H1 (cell line): ENCODE results near the gene TEK. TPM values are rescaled to one million over a fixed set of nuclear protein-coding genes. Genes with fewer than 3 reads are reported as not detected.

Source experiments
- CTCF ChIA-PET: fragments of 300-600 bp; sonication (Branson Sonifier 250); formaldehyde crosslinking; loops from one replicate; lab custom pipeline; 2021; ENCODE audit not compliant: partially characterized antibody; lab: Charles Lee
- POLR2A ChIA-PET: fragments of 300-600 bp; sonication (Branson Sonifier 250); formaldehyde crosslinking; loops from one replicate; lab custom pipeline; 2021; ENCODE audit warnings: inconsistent platforms; ENCODE audit not compliant: partially characterized antibody; lab: Charles Lee
- DNase-seq, 2 experiments: peaks; one replicate each; pipeline versions ENCODE4 v3.0.0 to v3.0.0-alpha.2; 2010 to 2022; ENCODE audit warnings: low spot score in 2 of 2, low read depth in 1 of 2, mixed read lengths in 1 of 2
- FAIRE-seq: peaks from 2 replicates; lab custom pipeline; 2011; peaks lifted over from hg19 to GRCh38; lab: Jason Lieb, UNC
- H2AFZ ChIP-seq: 2 replicates; pipeline ENCODE4 v1.8.1; 2012; ENCODE audit warnings: low read length, inconsistent platforms
- H2AK5ac ChIP-seq: 2 replicates; pipeline ENCODE4 v1.6.1; 2013; ENCODE audit warnings: low read depth, low read length
- H2BK120ac ChIP-seq: replicated peaks from 2 replicates; pipeline ENCODE3; 2013; ENCODE audit warnings: low read depth, low read length, inconsistent platforms
- H2BK12ac ChIP-seq: 2 replicates; pipeline ENCODE4 v1.6.1; 2013; ENCODE audit warnings: low read depth, low read length
- H2BK15ac ChIP-seq: 2 replicates; pipeline ENCODE4 v1.6.1; 2013; ENCODE audit warnings: low read length
- H2BK20ac ChIP-seq: 2 replicates; pipeline ENCODE4 v1.6.1; 2013; ENCODE audit warnings: low read length
- H2BK5ac ChIP-seq: 2 replicates; pipeline ENCODE4 v1.6.1; 2013; ENCODE audit warnings: low read depth, low read length
- H3K14ac ChIP-seq: 2 replicates; pipeline ENCODE4 v1.6.1; 2013; ENCODE audit warnings: inconsistent platforms; ENCODE audit not compliant: insufficient read length
- H3K18ac ChIP-seq: 2 replicates; pipeline ENCODE4 v1.6.1; 2013; ENCODE audit warnings: low read length; ENCODE audit errors: extremely low read depth
- H3K23ac ChIP-seq: 2 replicates; pipeline ENCODE4 v1.6.1; 2013; ENCODE audit warnings: inconsistent platforms; ENCODE audit not compliant: insufficient read length
- H3K23me2 ChIP-seq: 2 replicates; pipeline ENCODE4 v1.6.1; 2013; ENCODE audit warnings: low read depth, low read length
- H3K27ac ChIP-seq: 2 replicates; pipeline ENCODE4 v1.6.1; 2011; ENCODE audit warnings: low read depth, low read length, inconsistent platforms
- H3K27me3 ChIP-seq, 4 experiments: replicated peaks in 1 of 4; 1 replicate in 1 of 4; 2 replicates in 3 of 4; pipeline versions ENCODE4 v1.6.1 to v1.8.1; 2011 to 2013; ENCODE audit warnings: low read length in 3 of 4, mild to moderate bottlenecking in 3 of 4, inconsistent platforms in 2 of 4, mixed read lengths in 2 of 4, moderate library complexity in 1 of 4; ENCODE audit not compliant: control insufficient read depth in 3 of 4, insufficient read depth in 3 of 4; ENCODE audit errors: extremely low read depth in 1 of 4
- H3K36me3 ChIP-seq, 4 experiments: 2 replicates each; pipeline versions ENCODE4 v1.6.1 to v1.8.1; 2011 to 2013; ENCODE audit warnings: mild to moderate bottlenecking in 4 of 4, low read length in 3 of 4, moderate library complexity in 2 of 4, control low read depth in 1 of 4, inconsistent platforms in 1 of 4; ENCODE audit not compliant: insufficient read depth in 4 of 4, control insufficient read depth in 2 of 4
- H3K4ac ChIP-seq: replicated peaks from 2 replicates; pipeline ENCODE3; 2013; ENCODE audit warnings: low read length, low read depth, mixed read lengths, inconsistent platforms; ENCODE audit not compliant: insufficient read length
- H3K4me1 ChIP-seq, 4 experiments: replicated peaks in 1 of 4; 1 replicate in 1 of 4; 2 replicates in 3 of 4; pipeline versions ENCODE4 v1.6.1 to v1.8.1; 2011 to 2013; ENCODE audit warnings: low read length in 3 of 4, inconsistent platforms in 2 of 4, mixed read lengths in 1 of 4; ENCODE audit not compliant: insufficient read depth in 4 of 4, control insufficient read depth in 3 of 4
- H3K4me2 ChIP-seq, 2 experiments: 2 replicates each; pipeline versions ENCODE4 v1.6.1 to v1.8.1; 2011 to 2013; ENCODE audit warnings: low read depth in 2 of 2, low read length in 2 of 2, control low read depth in 1 of 2, inconsistent platforms in 1 of 2, mild to moderate bottlenecking in 1 of 2; ENCODE audit not compliant: insufficient read depth in 1 of 2
- H3K4me3 ChIP-seq, 4 experiments: fragments of 200-600, 300-600 bp in 1 of 4; sonication (generic), shearing (Covaris generic), sonication (Bioruptor Twin) in 1 of 4; 2 replicates each; pipeline versions ENCODE4 v1.5.1 to v1.8.1; 2011 to 2016; ENCODE audit warnings: low read length in 4 of 4, low read depth in 3 of 4, control low read depth in 2 of 4, inconsistent platforms in 2 of 4, mild to moderate bottlenecking in 2 of 4, mixed read lengths in 1 of 4, moderate library complexity in 1 of 4; ENCODE audit not compliant: insufficient read depth in 2 of 4; ENCODE audit errors: extremely low read depth in 1 of 4
- H3K56ac ChIP-seq: replicated peaks from 2 replicates; pipeline ENCODE3; 2013; ENCODE audit warnings: low read depth, mild to moderate bottlenecking, mixed read lengths, low read length, inconsistent platforms; ENCODE audit not compliant: insufficient read length
- H3K79me1 ChIP-seq: 2 replicates; pipeline ENCODE4 v1.6.1; 2013; ENCODE audit warnings: low read depth, low read length, control low read depth
- H3K79me2 ChIP-seq, 2 experiments: 2 replicates each; pipeline versions ENCODE4 v1.6.1 to v1.8.1; 2012 to 2013; ENCODE audit warnings: low read length in 2 of 2, mild to moderate bottlenecking in 2 of 2, inconsistent platforms in 1 of 2; ENCODE audit not compliant: insufficient read depth in 2 of 2, control insufficient read depth in 1 of 2
- H3K9ac ChIP-seq, 4 experiments: replicated peaks in 1 of 4; 1 replicate in 1 of 4; 2 replicates in 3 of 4; pipeline versions ENCODE4 v1.6.1 to v1.8.1; 2011 to 2013; ENCODE audit warnings: low read depth in 3 of 4, low read length in 3 of 4, control low read depth in 2 of 4, mild to moderate bottlenecking in 2 of 4, moderate library complexity in 2 of 4, inconsistent platforms in 1 of 4; ENCODE audit errors: extremely low read depth in 1 of 4
- H3K9me3 ChIP-seq, 2 experiments: 2 replicates each; pipeline versions ENCODE4 v1.6.1 to v1.8.1; 2012 to 2013; ENCODE audit warnings: mild to moderate bottlenecking in 2 of 2, moderate library complexity in 2 of 2, control low read depth in 1 of 2, inconsistent platforms in 1 of 2, low read depth in 1 of 2, low read length in 1 of 2, mixed read lengths in 1 of 2; ENCODE audit not compliant: insufficient read depth in 2 of 2
- H4K20me1 ChIP-seq, 2 experiments: replicated peaks in 1 of 2; 2 replicates each; pipeline versions ENCODE3 to v1.8.1; 2011 to 2013; ENCODE audit warnings: inconsistent platforms in 2 of 2, low read length in 2 of 2, mild to moderate bottlenecking in 1 of 2; ENCODE audit not compliant: insufficient read depth in 2 of 2, control insufficient read depth in 1 of 2
- H4K5ac ChIP-seq: 2 replicates; pipeline ENCODE4 v1.6.1; 2013; ENCODE audit warnings: low read length, low read depth, mixed read lengths, inconsistent platforms; ENCODE audit not compliant: insufficient read length
- H4K8ac ChIP-seq: 2 replicates; pipeline ENCODE4 v1.8.0; 2013; ENCODE audit warnings: mild to moderate bottlenecking, moderate library complexity, low read length, inconsistent platforms; ENCODE audit not compliant: insufficient read depth; ENCODE audit errors: extremely low read depth
- H4K91ac ChIP-seq: replicated peaks from 2 replicates; pipeline ENCODE3; 2013; ENCODE audit warnings: low read length, mixed read lengths, inconsistent platforms; ENCODE audit not compliant: insufficient read length
- CTBP2 ChIP-seq: IDR thresholded peaks from 2 replicates; pipeline ENCODE4 v1.7.0; 2011; ENCODE audit warnings: borderline replicate concordance, mild to moderate bottlenecking, moderate library complexity, mixed read lengths, low read length; ENCODE audit not compliant: insufficient read depth, insufficient read length
- CTCF ChIP-seq, 3 experiments: IDR thresholded peaks; 1 replicate in 2 of 3; 2 replicates in 1 of 3; pipeline versions ENCODE4 v1.5.1 to v1.6.1; 2011; ENCODE audit warnings: low read length in 3 of 3, mild to moderate bottlenecking in 3 of 3, inconsistent platforms in 2 of 3, low read depth in 1 of 3, moderate library complexity in 1 of 3; ENCODE audit not compliant: insufficient read depth in 1 of 3; ENCODE audit errors: control extremely low read depth in 1 of 3
- GTF2F1 ChIP-seq: IDR thresholded peaks from 2 replicates; pipeline ENCODE4 v1.6.1; 2012; ENCODE audit warnings: low read depth, low read length, improper control_type of control experiment, borderline replicate concordance
- MAFK ChIP-seq: IDR thresholded peaks from 2 replicates; pipeline ENCODE4 v1.6.1; 2012; ENCODE audit warnings: low read depth, mild to moderate bottlenecking, improper control_type of control experiment, low read length
- PHF8 ChIP-seq: fragments of 200-600 bp; sonication (generic); conservative IDR thresholded peaks from 2 replicates; pipeline ENCODE4 v1.7.1; 2012; ENCODE audit warnings: low read depth, mild to moderate bottlenecking, inconsistent platforms, low read length, moderate library complexity
- SIN3A ChIP-seq, 2 experiments: IDR thresholded peaks in 1 of 2; conservative IDR thresholded peaks in 1 of 2; 2 replicates each; pipeline ENCODE4 v1.6.1; 2011 to 2012; ENCODE audit warnings: low read length in 2 of 2, improper control_type of control experiment in 1 of 2, low read depth in 1 of 2, mild to moderate bottlenecking in 1 of 2
- TAF1 ChIP-seq: IDR thresholded peaks from 2 replicates; pipeline ENCODE4 v1.6.1; 2011; ENCODE audit warnings: mild to moderate bottlenecking, low read depth, low read length
- TEAD4 ChIP-seq: IDR thresholded peaks from 2 replicates; pipeline ENCODE4 v1.6.1; 2012; ENCODE audit warnings: low read depth, low read length, inconsistent platforms, mixed read lengths
- WGBS, 2 experiments: shearing (Covaris generic) in 1 of 2; methylation state at CpG; one replicate each; pipeline versions ENCODE4 v1.1.6 to v1.1.7; 2013 to 2015; ENCODE audit warnings: low lambda C conversion rate in 2 of 2, mixed read lengths in 2 of 2, inconsistent platforms in 1 of 2, low coverage in 1 of 2, missing lambda C conversion rate in 1 of 2; ENCODE audit not compliant: insufficient replicate concordance in 2 of 2, insufficient coverage in 1 of 2, insufficient read length in 1 of 2; ENCODE audit errors: extremely low coverage in 1 of 2, missing lambda C conversion rate in 1 of 2; 5-methylcytosine and 5-hydroxymethylcytosine counted together
- polyA plus RNA-seq, 7 experiments: library from polyadenylated mRNA; depleted of rRNA in 3 of 7; stranded (reverse) in 5 of 7; unstranded in 2 of 7; fragments of >200 nt in 5 of 7; fragments of 200-250 nt in 2 of 7; gene quantifications; 1 replicate in 5 of 7; 2 replicates in 1 of 7; 4 replicates in 1 of 7; pipeline versions ENCODE4 v1.2.1 to v1.2.3, GENCODE V29; 2011 to 2013; ENCODE audit warnings: missing spikeins in 2 of 7, mixed read lengths in 2 of 7
- total RNA-seq: library from RNA; stranded (reverse); fragmentation: NEBNext Ultra II Directional; extraction: Animal tissue kit (Norgen Biotek cat#: 25700); gene quantifications from 2 replicates; pipeline ENCODE4 v1.2.1, GENCODE V29; 2021

Gene TEK
- total and polyA plus RNA-seq, 2 of the 8 experiments (the other 6 are each of a cell fraction or from before 2014, with no cell fraction given): 11.0 to 35.8 TPM

GRCh38 chr9:27154908-27155307 lies 45.9 kb downstream of the TEK start:
- Histone ChIP-seq H4K91ac (no peak overlapping the region), H3K18ac (no peak overlapping the region), H3K23me2 (no peaks in the 10 kb centered on the region), H3K9ac (no peak overlapping the region), H2BK20ac (no peak overlapping the region), H2BK12ac (no peak overlapping the region), H2AK5ac (no peak overlapping the region), H2BK120ac (no peak overlapping the region), H3K27me3 (no peaks in the 10 kb centered on the region), H3K56ac (no peak overlapping the region), H2BK15ac (no peak overlapping the region), H4K20me1 (peaks cover 0 to 2% of the 10 kb centered on the region in 2 experiments), H3K9me3 (no peaks in the 10 kb centered on the region), H3K4me2 (no peak overlapping the region), H3K4ac (no peak overlapping the region), H3K4me1 (peaks cover 0 to 13% (median under 1%) of the 10 kb centered on the region in 4 experiments; a peak in 2 of 7 replicates), H2AFZ (no peak overlapping the region), H3K14ac (no peak overlapping the region), H3K23ac (no peak overlapping the region), H2BK5ac (no peak overlapping the region), H3K36me3 (no peaks in the 10 kb centered on the region; a peak in 1 of 8 replicates), H3K79me1 (no peaks in the 10 kb centered on the region), H4K5ac (no peak overlapping the region), H3K4me3 (no peak overlapping the region), H3K27ac (no peak overlapping the region), H3K79me2 (no peaks in the 10 kb centered on the region), H4K8ac (no peak overlapping the region)
- TF ChIP-seq CTBP2: no peak
- TF ChIP-seq GTF2F1: no peak
- no peak for TF ChIP-seq MAFK
- no peak for TF ChIP-seq PHF8
- TF ChIP-seq TAF1: no peak
- TF ChIP-seq TEAD4: no peak
- no peak for TF ChIP-seq CTCF (IDR thresholded peaks at IDR 0.05; ENCODE audit: control extremely low read depth in 1 of 3, insufficient read depth in 1 of 3, low read depth in 1 of 3, low read length in 3 of 3)
- no peak for TF ChIP-seq SIN3A (conservative IDR thresholded peaks at IDR 0.05 in 1 of 2, IDR thresholded peaks at IDR 0.05 in 1 of 2; ENCODE audit: low read depth in 1 of 2, low read length in 2 of 2)
- no peak for FAIRE-seq
- no peak for DNase-seq
- ChIA-PET POLR2A (no interaction called here), CTCF (interaction anchor here (0.9 to 1.1 kb wide), 2 partner anchors 11 to 128 kb away, joined by 3 read pairs; no protein-coding TSS in a partner anchor)
- WGBS, 2 experiments: 91% methylated on average over 5 of the region's 5 CpGs; no CpG with 5 or more reads in 1 of the 2 experiments
